Adipocyte (in vitro differentiated cells): Measurements from ENCODE around the gene COBL.

Experiments used
- DNase-seq: peaks from one replicate; pipeline ENCODE4 v3.0.0-alpha.2; 2015; ENCODE audit warnings: low read depth
- H3K27me3 ChIP-seq: replicated peaks from 2 replicates; pipeline ENCODE4 v1.7.0; 2013; ENCODE audit warnings: mild to moderate bottlenecking, low read length, moderate library complexity; ENCODE audit not compliant: control insufficient read depth, insufficient read depth
- H3K36me3 ChIP-seq: 2 replicates; pipeline ENCODE4 v1.7.0; 2013; ENCODE audit warnings: low read length, mild to moderate bottlenecking, moderate library complexity; ENCODE audit not compliant: control insufficient read depth, insufficient read depth, severe bottlenecking
- H3K4me1 ChIP-seq: 2 replicates; pipeline ENCODE4 v1.7.0; 2013; ENCODE audit warnings: mild to moderate bottlenecking, low read length, moderate library complexity; ENCODE audit not compliant: control insufficient read depth, insufficient read depth
- H3K4me3 ChIP-seq: 2 replicates; pipeline ENCODE4 v1.7.0; 2013; ENCODE audit warnings: mild to moderate bottlenecking, low read length, moderate library complexity
- H3K9ac ChIP-seq: 2 replicates; pipeline ENCODE4 v1.7.0; 2013; ENCODE audit warnings: mild to moderate bottlenecking, low read length, moderate library complexity
- H3K9me3 ChIP-seq: 2 replicates; pipeline ENCODE4 v1.7.0; 2013; ENCODE audit warnings: mild to moderate bottlenecking, low read length, moderate library complexity; ENCODE audit not compliant: control insufficient read depth

The COBL gene

DNA sequence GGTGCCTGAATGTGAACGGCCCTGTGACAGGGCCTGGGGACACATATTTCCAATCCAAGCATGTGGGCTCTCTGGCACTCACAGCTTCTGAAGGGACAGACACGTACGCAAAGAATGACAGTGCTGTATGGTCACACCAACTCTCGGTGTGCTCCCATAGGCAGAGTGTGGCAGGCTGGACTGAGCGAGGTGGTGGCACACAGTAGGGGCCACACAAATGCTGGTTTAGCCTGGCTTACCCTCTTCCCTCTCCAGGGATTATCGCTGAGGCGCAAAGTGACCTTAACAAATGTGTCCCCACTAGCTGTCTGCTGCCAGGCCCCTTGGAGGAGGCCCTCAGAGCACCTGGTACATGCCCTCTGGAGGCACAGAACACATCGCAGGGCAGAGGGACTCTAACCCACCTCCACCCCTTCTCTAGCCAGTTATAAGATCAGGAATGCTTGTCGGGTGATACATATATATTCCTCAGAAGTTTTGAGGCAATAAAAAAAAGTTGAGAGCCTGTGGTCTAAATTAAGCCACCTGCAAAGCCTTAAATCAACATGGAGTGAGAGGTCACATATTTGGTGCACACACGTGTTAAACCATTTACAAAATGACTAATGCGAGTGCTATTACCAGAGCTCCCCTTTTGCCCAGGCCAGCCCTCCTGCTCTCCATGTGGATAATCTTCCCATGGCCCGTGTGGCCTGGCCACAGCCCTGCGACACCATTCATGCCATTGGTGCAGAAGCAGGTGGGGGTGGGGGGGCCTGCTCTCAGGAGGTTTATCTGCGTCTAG, 271.1 kb downstream of the COBL start:
- DNase-seq: peak; percentile 59
- Histone ChIP-seq H3K4me1 (no peaks in the 10 kb centered on the region), H3K4me3 (no peak overlapping the region), H3K36me3 (no peaks in the 10 kb centered on the region), H3K9ac (no peak overlapping the region), H3K9me3 (no peaks in the 10 kb centered on the region), H3K27me3 (peaks cover 5% of the 10 kb centered on the region)

DNA sequence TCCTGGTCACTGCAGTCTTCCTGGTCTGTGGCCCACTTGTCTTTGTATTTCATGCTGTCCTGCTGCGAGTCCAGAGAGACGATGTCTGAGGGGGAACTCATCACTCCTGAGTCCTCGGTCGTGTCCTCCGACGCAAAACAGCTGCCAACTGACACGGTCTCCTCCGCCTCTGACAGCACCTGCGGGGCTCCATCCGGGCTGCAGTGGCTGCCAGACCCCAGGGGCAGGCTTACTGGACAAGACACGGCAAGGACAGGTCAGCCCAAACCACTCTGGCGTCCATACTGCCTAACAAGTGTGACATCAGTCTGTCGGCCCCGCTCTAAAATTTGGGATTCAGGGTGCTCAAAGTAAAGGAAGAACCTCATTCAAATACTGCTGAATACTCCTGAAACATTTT, 273.1 kb downstream of the COBL start:
- H3K9ac ChIP-seq: no peak overlapping the region
- no peak overlapping the region for H3K4me3 ChIP-seq
- H3K36me3 ChIP-seq: no peaks in the 10 kb centered on the region
- no peaks in the 10 kb centered on the region for H3K9me3 ChIP-seq
- no peaks in the 10 kb centered on the region for H3K4me1 ChIP-seq
- DNase-seq: no peak
- H3K27me3 ChIP-seq: no peaks in the 10 kb centered on the region

DNA sequence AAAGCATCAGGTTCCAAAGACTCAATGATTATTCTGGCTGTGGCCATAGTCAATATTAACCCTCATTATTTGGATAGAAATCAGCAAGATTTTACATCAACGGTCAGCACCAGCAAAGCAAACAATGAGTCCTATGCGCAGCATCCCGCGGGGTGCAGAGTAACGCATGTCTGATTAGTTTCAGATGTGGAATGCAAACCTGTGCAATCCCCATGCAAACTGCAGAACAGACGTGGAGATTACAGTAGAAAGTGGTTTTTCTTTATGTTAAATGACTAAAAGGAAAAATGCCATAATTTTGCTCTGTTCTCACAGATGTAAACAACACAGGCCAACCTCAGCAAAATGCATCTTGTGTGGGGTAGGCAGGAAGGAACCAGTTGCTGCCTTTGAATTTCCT, 275.8 kb downstream of the COBL start:
- H3K4me1 ChIP-seq: peaks cover 1% of the 10 kb centered on the region
- H3K4me3 ChIP-seq: no peak overlapping the region
- H3K9me3 ChIP-seq: no peaks in the 10 kb centered on the region
- DNase-seq: peak; percentile 84
- no peaks in the 10 kb centered on the region for H3K36me3 ChIP-seq
- no peaks in the 10 kb centered on the region for H3K27me3 ChIP-seq
- H3K9ac ChIP-seq: no peak overlapping the region

DNA sequence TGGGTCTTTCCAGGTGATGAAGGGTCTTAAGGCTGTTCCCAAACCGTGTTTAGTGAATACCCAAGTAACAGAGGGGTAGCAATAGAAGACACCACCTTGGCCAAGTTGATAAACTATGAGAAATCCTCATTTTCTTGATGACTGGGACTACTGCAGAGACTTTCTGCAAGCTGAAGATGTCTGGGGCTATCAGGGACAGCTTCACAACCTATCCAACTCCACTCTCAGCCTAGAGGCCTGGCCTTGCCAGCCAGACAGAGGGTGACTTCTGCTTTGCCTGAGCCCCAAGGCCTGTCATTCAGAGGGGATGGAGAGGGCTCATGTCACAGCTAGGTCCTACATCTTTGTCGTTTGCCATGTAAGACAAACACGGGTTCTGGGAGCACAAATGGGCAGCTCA, 278.0 kb downstream of the COBL start:
- no peak overlapping the region for H3K9ac ChIP-seq
- no peaks in the 10 kb centered on the region for H3K27me3 ChIP-seq
- no peaks in the 10 kb centered on the region for H3K36me3 ChIP-seq
- H3K4me3 ChIP-seq: no peak overlapping the region
- H3K4me1 ChIP-seq: peaks cover 24% of the 10 kb centered on the region
- no peaks in the 10 kb centered on the region for H3K9me3 ChIP-seq
- DNase-seq: no peak

- Histone ChIP-seq H3K9me3 (no peaks in the 10 kb centered on the region), H3K27me3 (no peaks in the 10 kb centered on the region), H3K4me1 (peaks cover 28% of the 10 kb centered on the region), H3K9ac (no peak overlapping the region), H3K36me3 (no peaks in the 10 kb centered on the region), H3K4me3 (no peak overlapping the region)
- peak; percentile 23 for DNase-seq
Measured at GRCh38 chr7:51035716-51036115, 280.9 kb downstream of the COBL start.

DNA sequence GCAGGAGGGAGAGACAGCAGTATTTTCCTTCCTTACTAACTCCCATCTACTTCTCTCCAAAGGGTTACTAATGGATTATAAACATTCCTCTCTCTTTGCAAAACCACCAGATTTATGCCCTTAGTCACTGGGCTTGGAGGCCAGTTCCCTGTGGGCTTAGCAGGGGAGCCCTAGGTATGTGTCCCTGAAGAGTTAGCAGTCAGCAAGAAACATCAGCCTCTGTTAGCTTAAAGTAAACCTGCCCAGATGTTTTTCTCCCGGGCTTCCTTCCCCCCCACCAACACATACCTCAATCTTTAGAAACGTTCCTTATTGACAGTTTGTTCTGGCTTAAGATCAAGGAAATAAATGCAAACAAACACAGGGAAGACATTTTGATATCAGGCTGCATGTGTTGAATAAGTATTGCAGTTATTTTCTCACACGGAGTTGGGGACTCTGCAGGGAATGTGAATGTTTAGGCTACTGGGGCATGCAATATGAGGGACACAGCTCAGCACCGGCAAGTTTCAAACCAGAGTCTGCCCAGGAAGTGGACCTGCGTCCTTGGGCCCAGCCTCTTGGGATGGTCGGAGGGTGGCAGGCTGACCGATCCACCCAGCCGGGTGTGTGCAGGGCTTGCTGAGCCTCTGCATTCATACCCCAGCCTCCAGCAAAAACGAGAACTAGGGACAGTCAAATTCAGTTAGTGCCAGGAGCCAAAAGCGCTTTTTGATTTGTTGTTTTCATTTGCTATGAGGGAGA, 281.9 kb downstream of the COBL start:
- Histone ChIP-seq H3K4me1 (peaks cover 38% of the 10 kb centered on the region), H3K9ac (peak overlapping the region; percentile 62), H3K36me3 (no peaks in the 10 kb centered on the region), H3K4me3 (peak overlapping the region; percentile 40), H3K27me3 (no peaks in the 10 kb centered on the region), H3K9me3 (no peaks in the 10 kb centered on the region)
- DNase-seq: peak; percentile 74

DNA sequence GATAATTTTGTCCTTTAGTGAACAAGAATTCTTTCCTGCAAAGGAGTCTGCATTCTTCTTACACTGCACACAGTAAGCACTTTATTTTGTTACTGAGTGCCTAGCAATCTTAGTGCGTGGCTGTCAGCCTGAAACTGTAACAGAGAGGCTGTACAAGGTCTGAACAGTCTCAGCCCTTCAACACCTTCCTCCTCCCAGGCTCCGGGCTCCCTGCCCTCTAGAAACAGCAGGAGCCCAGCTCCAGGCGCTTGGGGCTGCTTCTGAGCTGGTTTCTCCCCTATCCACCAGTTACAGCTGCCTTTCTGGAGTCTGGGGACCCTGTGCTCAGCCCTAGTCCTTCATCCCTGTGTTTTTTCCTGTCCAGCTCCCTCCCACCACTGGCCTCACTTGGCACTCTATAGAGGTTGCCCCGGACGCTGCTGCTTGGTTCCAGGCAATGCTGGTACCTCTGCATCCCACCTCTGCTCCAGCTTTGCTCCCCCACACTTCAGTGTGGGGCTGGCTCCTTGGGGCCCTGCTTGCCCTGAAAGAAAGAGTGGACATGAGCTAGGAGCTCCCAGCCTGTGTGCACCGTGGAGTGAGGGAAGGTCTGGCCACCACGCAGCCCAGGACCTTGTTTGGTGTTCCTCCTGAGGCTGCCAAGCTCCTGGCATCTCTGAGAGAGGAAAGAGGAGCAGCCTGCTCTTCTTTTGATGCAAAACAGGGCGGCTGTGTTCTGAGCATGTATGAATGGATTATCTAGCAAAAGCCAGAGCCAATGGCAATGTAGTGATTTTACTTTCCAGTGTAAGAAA, 282.7 kb downstream of the COBL start:
- no peaks in the 10 kb centered on the region for H3K9me3 ChIP-seq
- H3K4me1 ChIP-seq: peaks cover 45% of the 10 kb centered on the region
- H3K27me3 ChIP-seq: no peaks in the 10 kb centered on the region
- peak overlapping the region; percentile 62 for H3K9ac ChIP-seq
- no peaks in the 10 kb centered on the region for H3K36me3 ChIP-seq
- no peak for DNase-seq
- H3K4me3 ChIP-seq: peak overlapping the region; percentile 40

DNA sequence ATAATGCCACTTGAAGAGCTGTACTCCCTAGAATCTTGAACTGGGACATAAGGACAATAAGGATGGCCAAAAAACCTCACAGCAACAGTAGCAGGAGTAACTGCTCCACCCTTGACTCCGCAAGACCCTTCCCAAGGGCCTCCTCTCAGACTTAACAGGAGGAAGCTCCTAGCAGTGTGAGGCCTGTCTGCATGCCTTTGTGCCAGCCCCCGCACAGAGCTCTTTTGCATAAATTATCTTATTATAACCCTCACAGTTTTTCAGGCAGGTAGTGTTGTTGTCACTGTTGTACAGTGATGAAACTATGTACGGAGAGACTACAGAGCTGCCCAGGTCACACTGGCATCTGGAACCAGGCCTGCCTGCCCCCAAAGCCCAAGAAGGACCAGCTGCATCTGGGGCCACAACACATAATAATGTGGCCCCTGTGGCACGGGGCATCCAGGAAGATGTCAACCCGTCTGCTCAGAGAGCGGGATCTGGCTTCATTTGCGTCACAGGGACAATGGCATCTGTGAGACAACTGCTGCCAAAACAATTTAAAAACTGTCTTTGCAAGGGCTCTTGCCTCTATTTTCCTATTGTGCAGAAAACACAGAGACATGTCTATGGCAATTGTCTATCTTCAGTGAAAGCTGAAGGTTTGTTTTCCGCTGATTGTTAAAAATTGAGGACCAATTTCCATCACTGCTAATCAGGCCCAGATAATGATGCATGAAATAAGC, 284.7 kb downstream of the COBL start:
- H3K9me3 ChIP-seq: no peaks in the 10 kb centered on the region
- no peaks in the 10 kb centered on the region for H3K36me3 ChIP-seq
- no peak overlapping the region for H3K4me3 ChIP-seq
- no peak for DNase-seq
- H3K9ac ChIP-seq: no peak overlapping the region
- H3K27me3 ChIP-seq: no peaks in the 10 kb centered on the region
- peaks cover 45% of the 10 kb centered on the region for H3K4me1 ChIP-seq

DNA sequence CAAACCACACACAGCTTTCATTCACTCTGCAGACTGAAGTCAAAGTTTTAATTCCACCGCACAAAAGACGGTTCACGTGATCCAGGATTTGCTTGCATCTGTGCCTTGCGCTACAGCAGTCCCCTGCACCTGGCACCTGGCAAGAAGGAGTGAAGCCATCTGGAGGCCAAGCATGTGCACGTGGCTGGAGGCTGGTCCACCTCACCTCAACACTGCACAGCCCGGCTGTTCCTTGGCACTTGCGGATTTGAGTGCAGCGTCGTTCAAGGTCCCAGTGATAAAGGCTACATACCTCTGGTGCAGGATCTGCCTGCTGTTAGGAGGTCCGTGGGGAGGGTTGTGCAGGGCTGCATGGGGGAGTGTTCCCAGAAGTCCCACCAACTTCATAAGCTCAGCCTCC, 285.4 kb downstream of the COBL start:
- Histone ChIP-seq H3K36me3 (no peaks in the 10 kb centered on the region), H3K27me3 (no peaks in the 10 kb centered on the region), H3K4me1 (peaks cover 48% of the 10 kb centered on the region), H3K4me3 (no peak overlapping the region), H3K9ac (no peak overlapping the region), H3K9me3 (no peaks in the 10 kb centered on the region)
- no peak for DNase-seq

GRCh38 chr7:51029701-51030191, 286.9 kb downstream of the COBL start:
- no peaks in the 10 kb centered on the region for H3K27me3 ChIP-seq
- no peak overlapping the region for H3K9ac ChIP-seq
- DNase-seq: peak; percentile 89
- peaks cover 47% of the 10 kb centered on the region for H3K4me1 ChIP-seq
- H3K36me3 ChIP-seq: no peaks in the 10 kb centered on the region
- H3K9me3 ChIP-seq: no peaks in the 10 kb centered on the region
- H3K4me3 ChIP-seq: no peak overlapping the region
